GM21423 (cell line): ENCODE data around the gene HRCT1.
"Not testable (repeated sequence)": the region's sequence is repeated elsewhere in the genome, so short reads cannot be mapped to it uniquely, and the experiment has no call there.

Experiments used
- ATAC-seq: cut with Tn5 transposase; IDR thresholded peaks from one replicate; pipeline ENCODE4 v1.9.1; 2021; ENCODE audit warnings: mild to moderate bottlenecking, moderate library complexity; ENCODE audit not compliant: unreplicated experiment

HRCT1 gene

GRCh38 chr9:35905912-35906679 lies at the start of gene HRCT1:
Gene HRCT1, plus strand, starts transcription at chr9:35906202. Its CDS starts 86 bp downstream, at chr9:35906288.
- ATAC-seq, result no peak

- ATAC-seq, result no peak
These were observed 49.8 kb upstream of the HRCT1 start for GRCh38 chr9:35856206-35856605.

- ATAC-seq, result no peak
These were observed 49.1 kb upstream of the HRCT1 start for GRCh38 chr9:35856882-35857281.

GRCh38 chr9:35858458-35858857 lies 47.5 kb upstream of the HRCT1 start:
- no peak for ATAC-seq

DNA sequence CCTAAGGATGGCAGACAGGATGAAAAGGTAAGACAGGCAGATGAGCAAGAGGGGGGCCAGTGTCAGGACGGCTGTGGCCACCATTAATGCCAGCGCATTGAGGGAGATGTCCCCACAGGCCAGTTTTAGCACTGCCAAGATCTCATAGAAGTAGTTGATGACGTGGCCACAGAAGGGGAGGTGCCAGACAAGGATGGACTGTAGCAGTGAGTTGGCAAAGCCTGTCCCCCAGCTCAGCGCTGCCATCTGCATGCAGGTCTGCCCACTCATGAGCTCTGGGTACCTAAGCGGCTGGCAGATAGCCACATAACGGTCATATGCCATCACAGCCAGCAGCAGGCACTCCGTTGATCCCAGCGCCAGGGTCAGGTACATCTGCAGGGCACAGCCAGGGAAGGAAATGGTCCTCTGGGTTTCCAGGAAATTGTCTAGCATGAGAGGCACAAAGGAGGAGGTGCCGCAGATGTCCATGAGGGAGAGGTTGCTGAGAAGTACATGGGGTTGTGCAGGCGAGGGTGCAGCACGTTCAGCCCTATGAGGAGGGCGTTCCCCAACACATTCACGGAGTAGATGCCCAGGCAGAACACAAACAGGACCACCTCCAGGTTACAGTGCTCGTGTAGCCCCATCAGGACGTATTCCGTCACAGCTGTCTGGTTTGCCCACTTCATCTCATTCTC lies 46.6 kb upstream of the HRCT1 start:
- ATAC-seq, result no peak

DNA sequence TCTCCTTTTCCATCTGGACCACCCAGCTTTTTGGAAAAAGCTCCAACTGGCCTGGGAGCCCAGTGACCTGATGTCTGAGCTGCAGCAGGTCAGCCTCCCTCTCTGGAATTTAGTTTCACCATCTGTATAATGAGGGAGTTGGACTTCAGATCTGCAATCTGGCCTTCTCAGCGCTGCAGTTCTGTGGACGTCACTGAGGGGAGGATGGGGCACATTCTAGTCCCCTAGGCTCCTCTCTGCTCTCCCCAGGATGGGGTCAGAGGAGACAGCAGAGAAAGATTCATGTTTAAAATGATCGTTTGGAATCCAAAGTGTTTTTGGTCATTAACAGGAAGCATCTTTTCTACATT lies 46.0 kb upstream of the HRCT1 start:
- ATAC-seq, result no peak

DNA sequence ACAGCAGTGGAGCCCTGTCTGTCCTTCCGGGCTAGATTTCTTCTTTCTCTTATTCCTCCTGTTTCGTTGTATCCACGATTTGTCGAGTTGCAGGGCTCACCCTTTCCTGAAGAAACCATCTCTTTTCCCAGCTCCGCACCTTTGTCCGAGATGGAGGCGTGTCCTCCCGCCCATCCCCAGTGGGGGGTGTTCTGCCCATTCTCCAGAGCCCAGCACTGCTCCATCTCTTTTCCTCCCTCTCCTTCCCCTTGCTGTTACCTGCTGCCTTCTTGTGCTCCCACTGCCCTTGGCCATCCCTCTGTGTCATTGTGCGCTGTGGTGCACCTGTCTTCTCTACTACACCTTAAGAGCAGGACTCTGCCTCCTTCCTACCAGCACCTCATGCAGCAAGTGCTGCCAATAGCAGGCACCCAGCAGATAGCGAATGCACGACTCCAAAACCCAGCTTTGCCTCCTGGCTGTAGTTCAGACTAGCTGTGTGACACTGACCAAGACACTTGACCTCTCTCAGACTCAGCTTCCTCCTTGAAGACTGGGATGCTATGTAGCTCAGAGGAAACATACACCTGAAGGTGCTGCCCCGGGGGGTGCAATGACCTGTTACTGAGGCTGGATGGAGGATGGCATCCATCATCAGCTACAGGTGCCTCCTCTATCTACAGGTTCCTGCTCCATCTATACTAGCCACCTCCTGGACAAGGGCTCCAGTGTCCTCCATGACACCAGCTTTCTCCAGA lies 44.7 kb upstream of the HRCT1 start:
- no peak for ATAC-seq

DNA sequence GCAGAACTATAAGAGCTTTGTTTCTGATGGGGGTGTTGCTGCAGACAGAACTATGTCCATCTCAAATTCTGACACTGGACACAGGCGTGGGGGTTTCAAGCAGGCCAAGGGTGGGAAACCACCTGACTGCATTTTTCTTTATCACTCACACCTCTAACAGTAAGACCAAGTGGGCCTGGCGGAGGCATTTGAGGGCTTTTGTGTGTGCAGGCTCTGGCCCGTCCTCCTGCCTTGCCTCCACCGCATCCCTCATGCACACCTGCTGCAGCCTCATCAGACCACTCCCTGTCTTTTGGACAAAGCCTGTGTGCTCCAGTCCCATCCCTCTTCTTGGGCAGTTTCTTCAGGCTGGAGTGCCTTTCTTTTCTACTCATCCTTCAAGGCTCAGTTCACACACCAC lies 43.7 kb upstream of the HRCT1 start:
- ATAC-seq, result no peak

GRCh38 chr9:35863583-35863982 lies 42.4 kb upstream of the HRCT1 start:
- no peak for ATAC-seq

DNA sequence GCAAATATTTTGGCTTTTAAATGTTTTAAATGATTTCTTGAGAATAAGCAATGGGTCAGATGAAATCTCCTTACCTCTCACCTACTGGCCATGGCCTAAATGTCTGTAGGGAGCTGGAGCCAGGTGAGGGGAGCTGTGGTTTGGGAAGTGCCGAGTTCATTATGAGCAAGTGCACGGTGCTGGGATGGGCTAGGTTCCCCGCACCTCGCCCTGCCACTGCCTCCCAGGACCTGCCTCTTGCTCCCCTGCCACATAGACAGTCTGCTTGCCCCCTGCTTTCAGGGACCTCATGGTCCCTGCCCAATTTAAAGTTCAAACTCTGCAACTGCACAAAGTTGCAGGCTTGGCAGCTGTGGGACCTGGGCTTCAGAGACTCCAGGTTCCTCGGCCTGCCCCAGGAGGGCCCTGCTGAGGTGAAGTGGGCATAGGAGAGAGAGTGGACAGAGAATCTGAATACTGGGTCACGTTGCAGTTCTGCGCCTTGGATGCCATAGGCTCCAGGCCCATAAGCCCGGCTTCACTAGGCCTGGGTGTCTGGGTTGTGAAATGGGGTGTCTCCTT lies 41.2 kb upstream of the HRCT1 start:
- ATAC-seq, result no peak

- no peak for ATAC-seq
These were observed 38.5 kb upstream of the HRCT1 start for GRCh38 chr9:35867538-35867937.

GRCh38 chr9:35868933-35869332 lies 37.1 kb upstream of the HRCT1 start:
- no peak for ATAC-seq

DNA sequence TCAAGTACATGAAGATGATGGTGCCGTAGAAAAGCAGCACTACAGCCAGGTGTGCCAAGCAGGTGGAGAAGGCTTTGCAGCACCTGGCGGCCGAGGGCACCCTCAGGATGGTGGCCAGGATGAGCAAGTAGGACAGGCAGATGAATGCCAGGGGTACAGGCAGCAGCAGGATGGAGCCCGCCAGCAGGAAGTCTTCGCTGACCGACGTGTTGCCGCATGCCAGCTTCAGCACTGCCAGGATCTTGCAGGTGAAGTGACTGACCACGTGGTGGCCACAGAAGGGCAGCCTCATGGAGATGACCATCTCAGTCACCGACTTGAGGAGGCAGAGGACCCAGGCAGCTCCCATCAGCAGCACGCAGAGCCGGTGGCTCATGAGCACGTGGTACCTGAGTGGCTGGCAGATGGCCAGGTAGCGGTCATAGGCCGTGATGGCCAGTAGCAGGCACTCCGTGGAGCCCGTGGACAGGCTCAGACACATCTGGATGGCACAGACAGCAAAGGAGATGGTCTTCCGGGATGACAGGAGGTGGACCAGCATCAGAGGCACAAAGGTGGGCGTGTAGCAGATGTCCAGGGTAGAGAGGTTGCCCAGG lies 36.3 kb upstream of the HRCT1 start:
- no peak for ATAC-seq

- no peak for ATAC-seq
These were observed 35.6 kb upstream of the HRCT1 start, which contains the start of gene OR13J1 for GRCh38 chr9:35870351-35870923. Gene OR13J1, minus strand, starts transcription at chr9:35870401. Its CDS starts 0 bp downstream, at chr9:35870401.

DNA sequence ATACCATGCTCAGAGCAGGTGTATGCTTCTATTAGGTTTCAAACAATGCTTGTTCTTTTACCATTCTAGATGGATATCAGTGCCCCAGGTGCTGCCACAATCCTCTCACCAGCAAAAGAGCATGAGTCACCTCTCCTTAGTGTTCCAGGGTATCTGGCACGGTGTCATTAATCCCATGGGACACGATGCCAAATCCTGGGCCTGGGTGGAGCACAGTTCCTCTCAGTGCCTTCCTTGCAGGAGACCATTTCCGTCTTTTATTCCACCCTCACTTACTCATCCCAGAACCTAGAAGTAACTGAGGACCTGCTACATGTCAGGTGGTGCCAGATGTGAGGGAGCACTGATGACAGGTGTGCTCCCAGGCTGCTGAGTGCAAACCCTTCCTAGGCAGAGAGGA lies 34.5 kb upstream of the HRCT1 start:
- ATAC-seq, result no peak

DNA sequence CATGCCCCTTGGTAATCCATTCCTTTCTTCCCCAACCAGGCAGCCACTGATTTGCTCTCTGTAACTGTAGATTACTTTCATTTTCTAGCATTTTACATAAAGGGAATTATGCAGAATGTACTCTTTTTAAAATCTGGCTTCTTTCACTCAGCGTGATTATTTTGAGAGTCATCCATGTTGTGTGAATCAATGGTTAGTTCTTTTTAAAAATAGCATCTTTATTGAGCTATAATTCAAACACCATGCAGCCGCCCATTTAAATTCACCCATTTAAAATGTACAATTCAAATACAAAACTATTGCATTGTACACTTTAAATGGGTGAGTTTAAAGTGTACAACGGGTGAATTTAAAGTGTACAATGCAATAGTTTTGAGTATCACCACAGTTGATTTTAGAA lies 33.5 kb upstream of the HRCT1 start:
- no peak for ATAC-seq

GRCh38 chr9:35882263-35882848 lies 23.6 kb upstream of the HRCT1 start:
- ATAC-seq, result no peak

GRCh38 chr9:35882996-35883395 lies 23.0 kb upstream of the HRCT1 start:
- no peak for ATAC-seq

GRCh38 chr9:35884908-35885307 lies 21.1 kb upstream of the HRCT1 start:
- not testable (repeated sequence) for ATAC-seq

DNA sequence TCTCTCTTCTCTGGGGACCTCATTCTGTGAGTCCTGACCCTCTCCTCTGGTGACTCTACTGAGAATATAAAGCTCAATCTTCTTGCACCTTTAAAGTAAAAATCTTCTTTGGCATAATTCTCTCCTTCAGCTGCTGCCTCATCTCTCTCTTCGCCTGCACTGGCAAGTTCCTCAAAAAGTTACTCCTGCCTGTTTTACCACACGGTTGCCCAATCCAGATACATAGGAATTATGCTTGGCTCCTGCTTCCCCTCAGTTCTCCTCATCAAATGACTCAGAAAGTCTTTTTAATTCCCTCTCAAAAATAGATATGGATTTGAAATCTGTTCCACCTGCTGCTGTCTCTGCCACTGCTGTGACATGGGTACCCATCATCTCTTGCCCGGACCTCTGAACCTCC lies 14.4 kb upstream of the HRCT1 start:
- ATAC-seq, result no peak
